Ishikawa (cell line): Measurements from ENCODE around the gene MIS18BP1.
A peak's percentile ranks its signal among the peaks of the same experiment; 100 is the strongest.

Source experiments
- CEBPB ChIP-seq: IDR thresholded peaks from 2 replicates; pipeline ENCODE4 v1.6.1; 2012
- CREB1 ChIP-seq: IDR thresholded peaks from 2 replicates; pipeline ENCODE4 v1.6.1; 2012; ENCODE audit warnings: low read depth
- EGR1 ChIP-seq: IDR thresholded peaks from 2 replicates; pipeline ENCODE4 v1.6.1; 2012
- EP300 ChIP-seq: IDR thresholded peaks from 2 replicates; pipeline ENCODE4 v1.6.1; 2012; ENCODE audit warnings: borderline replicate concordance
- FOXM1 ChIP-seq: IDR thresholded peaks from 2 replicates; pipeline ENCODE4 v1.6.1; 2012; ENCODE audit warnings: low read depth, borderline replicate concordance
- NFIC ChIP-seq: IDR thresholded peaks from 2 replicates; pipeline ENCODE4 v1.6.1; 2012
- RAD21 ChIP-seq: IDR thresholded peaks from 2 replicates; pipeline ENCODE4 v1.6.1; 2012; ENCODE audit warnings: low read depth
- TAF1 ChIP-seq: IDR thresholded peaks from 2 replicates; pipeline ENCODE4 v1.6.1; 2012; ENCODE audit warnings: low read depth, mild to moderate bottlenecking
- TCF12 ChIP-seq: IDR thresholded peaks from 2 replicates; pipeline ENCODE4 v1.6.1; 2012; ENCODE audit warnings: low read depth
- TEAD4 ChIP-seq: IDR thresholded peaks from 2 replicates; pipeline ENCODE4 v1.6.1; 2012
- YY1 ChIP-seq: IDR thresholded peaks from 2 replicates; pipeline ENCODE4 v1.6.1; 2012; ENCODE audit warnings: low read depth
- ZBTB7A ChIP-seq: IDR thresholded peaks from 2 replicates; pipeline ENCODE4 v1.6.1; 2012; ENCODE audit warnings: low read depth
- TF ChIP-seq, protein P1 (sequence below): IDR thresholded peaks from 2 replicates; pipeline ENCODE4 v1.6.1; 2012
- TF ChIP-seq, protein P2 (sequence below): IDR thresholded peaks from 2 replicates; pipeline ENCODE4 v1.6.1; 2012
- TF ChIP-seq, protein P3 (sequence below): IDR thresholded peaks from 2 replicates; pipeline ENCODE4 v1.6.1; 2012; ENCODE audit warnings: low read depth, mild to moderate bottlenecking

MIS18BP1 gene

DNA sequence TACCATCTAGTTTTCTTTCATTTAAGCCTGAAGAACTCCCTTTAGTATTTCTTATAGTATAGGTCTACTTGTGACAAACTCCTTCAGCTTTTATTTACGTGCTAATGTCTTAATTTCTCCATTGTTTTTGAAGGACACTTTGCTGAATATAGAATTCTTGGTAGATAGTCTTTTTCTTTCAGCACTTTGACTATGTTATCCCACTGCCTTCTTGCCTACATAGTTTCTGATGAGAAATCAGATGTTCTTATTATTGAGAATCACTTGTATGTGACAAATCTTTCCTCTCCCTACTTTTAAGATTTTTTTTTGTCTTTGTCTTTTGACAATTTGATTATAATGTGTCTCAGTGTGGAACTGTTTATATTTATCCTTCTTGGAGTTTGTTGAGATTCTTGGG is 5.1 kb upstream of the MIS18BP1 start:
- TF ChIP-seq, protein P1, sequence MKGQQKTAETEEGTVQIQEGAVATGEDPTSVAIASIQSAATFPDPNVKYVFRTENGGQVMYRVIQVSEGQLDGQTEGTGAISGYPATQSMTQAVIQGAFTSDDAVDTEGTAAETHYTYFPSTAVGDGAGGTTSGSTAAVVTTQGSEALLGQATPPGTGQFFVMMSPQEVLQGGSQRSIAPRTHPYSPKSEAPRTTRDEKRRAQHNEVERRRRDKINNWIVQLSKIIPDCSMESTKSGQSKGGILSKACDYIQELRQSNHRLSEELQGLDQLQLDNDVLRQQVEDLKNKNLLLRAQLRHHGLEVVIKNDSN: no peak
- no peak for TF ChIP-seq EP300
- no peak for TF ChIP-seq TAF1
- no peak for TF ChIP-seq TCF12
- TF ChIP-seq YY1: no peak
- TF ChIP-seq TEAD4: no peak

DNA sequence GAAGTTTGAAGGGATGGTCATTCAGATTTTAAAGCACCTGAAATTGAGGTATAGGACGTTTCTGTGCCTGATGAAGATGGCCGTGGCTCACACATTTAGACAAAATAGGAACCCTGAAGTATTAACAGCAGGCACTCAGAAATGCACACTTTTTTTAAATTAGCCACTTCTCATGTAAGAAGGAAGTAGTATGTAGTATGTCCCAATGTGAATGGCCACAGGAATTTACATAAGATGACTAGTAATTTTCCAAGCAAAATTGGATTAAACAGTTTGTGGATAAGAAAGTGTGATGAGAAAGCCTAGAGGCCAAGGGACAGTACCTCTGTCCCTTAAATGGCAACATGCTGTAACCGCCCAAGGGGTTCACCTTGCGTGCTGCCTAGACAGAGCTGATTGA is 1.8 kb upstream of the MIS18BP1 start:
- TF ChIP-seq TAF1 (no peak), TEAD4 (no peak), YY1 (no peak), NFIC (no peak), FOXM1 (no peak), RAD21 (no peak), TCF12 (no peak), EP300 (no peak)
- TF ChIP-seq, protein P2, sequence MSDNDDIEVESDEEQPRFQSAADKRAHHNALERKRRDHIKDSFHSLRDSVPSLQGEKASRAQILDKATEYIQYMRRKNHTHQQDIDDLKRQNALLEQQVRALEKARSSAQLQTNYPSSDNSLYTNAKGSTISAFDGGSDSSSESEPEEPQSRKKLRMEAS: no peak
- TF ChIP-seq, protein P3, sequence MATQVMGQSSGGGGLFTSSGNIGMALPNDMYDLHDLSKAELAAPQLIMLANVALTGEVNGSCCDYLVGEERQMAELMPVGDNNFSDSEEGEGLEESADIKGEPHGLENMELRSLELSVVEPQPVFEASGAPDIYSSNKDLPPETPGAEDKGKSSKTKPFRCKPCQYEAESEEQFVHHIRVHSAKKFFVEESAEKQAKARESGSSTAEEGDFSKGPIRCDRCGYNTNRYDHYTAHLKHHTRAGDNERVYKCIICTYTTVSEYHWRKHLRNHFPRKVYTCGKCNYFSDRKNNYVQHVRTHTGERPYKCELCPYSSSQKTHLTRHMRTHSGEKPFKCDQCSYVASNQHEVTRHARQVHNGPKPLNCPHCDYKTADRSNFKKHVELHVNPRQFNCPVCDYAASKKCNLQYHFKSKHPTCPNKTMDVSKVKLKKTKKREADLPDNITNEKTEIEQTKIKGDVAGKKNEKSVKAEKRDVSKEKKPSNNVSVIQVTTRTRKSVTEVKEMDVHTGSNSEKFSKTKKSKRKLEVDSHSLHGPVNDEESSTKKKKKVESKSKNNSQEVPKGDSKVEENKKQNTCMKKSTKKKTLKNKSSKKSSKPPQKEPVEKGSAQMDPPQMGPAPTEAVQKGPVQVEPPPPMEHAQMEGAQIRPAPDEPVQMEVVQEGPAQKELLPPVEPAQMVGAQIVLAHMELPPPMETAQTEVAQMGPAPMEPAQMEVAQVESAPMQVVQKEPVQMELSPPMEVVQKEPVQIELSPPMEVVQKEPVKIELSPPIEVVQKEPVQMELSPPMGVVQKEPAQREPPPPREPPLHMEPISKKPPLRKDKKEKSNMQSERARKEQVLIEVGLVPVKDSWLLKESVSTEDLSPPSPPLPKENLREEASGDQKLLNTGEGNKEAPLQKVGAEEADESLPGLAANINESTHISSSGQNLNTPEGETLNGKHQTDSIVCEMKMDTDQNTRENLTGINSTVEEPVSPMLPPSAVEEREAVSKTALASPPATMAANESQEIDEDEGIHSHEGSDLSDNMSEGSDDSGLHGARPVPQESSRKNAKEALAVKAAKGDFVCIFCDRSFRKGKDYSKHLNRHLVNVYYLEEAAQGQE: no peak

DNA sequence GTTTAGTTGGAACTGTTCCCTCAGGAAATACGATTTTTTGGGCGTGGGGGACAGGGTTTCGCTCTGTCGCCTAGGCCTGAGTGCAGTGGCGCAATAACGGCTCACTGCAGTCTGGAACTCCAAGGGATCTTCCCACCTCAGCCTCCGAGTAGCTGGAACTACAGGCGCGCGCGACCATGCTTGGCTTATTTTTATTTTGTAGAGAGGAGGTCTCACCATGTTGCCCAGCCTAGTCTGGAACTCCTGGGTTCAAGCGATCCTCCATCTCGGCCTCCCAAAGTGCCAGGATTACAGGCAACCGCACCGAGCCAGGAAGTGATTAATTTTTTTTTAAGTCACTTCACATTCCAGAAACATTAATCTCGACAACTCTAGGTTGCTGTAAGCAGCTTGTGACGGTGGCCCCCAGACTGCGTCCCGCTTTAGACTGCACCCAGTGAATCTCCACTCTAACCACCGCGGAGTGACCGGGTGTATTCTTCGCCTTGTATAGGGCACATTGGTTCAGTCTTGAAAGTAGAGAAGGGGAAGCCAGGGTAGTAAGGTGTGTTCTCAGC is 830 bp upstream of the MIS18BP1 start:
- TF ChIP-seq, protein P1: no peak
- TF ChIP-seq CEBPB (peak; percentile 67), TAF1 (no peak)

DNA sequence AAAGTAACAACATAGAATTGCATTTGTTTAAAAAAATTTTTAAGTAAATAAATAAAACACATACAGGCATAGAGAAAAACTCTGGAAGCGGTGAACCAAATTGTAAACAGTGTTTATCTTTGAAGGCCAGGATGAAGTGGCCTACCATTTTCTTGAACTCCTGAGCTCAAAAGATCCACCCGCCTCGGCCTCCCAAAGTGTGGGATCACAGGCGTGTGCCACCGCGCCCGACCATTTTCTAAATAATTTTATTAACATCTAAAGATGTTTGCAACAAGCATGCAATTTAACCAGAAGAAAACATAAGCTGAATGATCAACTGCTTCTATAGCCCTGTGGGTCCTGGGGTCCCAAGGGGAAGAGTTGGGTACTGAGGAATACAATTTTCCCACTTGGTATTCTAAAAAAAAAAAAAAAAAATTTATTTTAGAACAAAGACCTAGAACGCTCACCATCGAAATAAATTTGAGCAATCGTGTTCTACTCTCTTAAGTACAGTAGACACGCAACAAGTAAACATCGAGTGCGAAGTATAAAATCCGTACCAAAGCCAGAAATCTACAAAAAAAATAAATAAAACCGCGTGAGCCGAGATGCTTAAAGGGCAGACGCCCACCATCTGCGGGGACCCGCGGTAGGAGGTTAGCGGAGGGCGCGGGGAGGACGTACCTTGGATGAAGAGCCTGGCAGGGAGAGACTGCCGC is 484 bp downstream of the MIS18BP1 start:
- TF ChIP-seq RAD21 (no peak), CREB1 (no peak)
- TF ChIP-seq, protein P3: no peak
- TF ChIP-seq, protein P1: no peak

DNA sequence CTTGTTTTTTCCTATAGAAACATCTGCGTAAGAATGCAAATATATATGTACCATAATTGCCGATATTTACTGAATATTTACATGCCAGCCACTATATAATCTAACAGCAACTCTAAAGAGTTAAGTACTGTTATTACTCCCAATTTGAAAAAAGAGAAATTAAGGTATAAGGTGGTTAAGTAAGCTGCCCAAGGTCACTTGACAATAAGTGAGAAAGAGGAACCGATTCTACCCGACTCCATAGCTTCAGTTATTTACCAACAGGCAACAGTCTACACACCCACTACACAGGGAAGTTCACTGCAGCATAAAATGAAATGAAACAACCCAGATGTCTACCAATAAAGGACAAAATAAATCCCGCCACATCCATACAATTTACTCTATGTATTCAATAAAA is 1.1 kb downstream of the MIS18BP1 start:
- no peak for TF ChIP-seq RAD21
- TF ChIP-seq, protein P1: no peak
- no peak for TF ChIP-seq TEAD4

DNA sequence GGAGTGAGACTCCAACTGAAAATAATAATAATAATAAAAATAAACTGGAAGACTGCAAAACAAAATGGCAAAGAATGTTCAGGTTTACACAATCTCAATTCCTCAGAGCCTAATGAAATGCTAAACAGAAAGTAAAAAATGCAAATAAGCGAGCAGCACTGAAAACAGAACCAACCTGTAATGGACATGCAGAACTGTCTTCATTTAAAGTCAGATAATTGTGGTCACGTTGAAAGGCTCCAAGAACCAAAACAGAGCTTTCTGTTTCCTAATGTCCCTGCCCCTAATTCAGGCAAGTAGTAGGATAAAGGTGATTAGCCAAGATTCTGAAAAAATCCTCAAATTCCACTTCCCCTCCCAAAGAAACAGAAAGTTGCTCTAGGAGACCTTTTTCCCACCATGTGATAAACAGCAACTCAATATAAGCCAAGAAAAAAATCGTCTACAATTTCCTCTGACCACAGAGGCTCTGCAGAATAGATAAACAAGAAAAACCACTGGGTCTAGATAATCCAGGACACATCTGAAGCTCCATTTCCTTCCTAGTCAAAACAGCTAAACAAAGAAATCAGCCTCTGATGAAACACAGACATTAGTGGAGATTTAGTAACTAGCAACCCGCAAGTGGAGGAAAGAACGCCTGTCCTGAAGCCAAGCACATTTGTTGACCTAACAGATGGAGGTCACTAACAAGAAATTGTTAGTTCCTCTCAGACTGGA is 3.0 kb downstream of the MIS18BP1 start:
- TF ChIP-seq EGR1 (no peak), ZBTB7A (no peak), EP300 (no peak), RAD21 (no peak), NFIC (no peak), TAF1 (no peak), CEBPB (no peak)
- TF ChIP-seq, protein P3: no peak
